Right hindlimb (tissue), 1 donor: ENCODE data around the gene STAC2.
A peak's percentile ranks its signal among the peaks of the same experiment; 100 is the strongest.
"Not testable (repeated sequence)": the region's sequence is repeated elsewhere in the genome, so short reads cannot be mapped to it uniquely, and the experiment has no call there.

Experiments used
- DNase-seq: peaks from one replicate; pipeline ENCODE4 v3.0.0-alpha.2; 2018

The STAC2 gene

DNA sequence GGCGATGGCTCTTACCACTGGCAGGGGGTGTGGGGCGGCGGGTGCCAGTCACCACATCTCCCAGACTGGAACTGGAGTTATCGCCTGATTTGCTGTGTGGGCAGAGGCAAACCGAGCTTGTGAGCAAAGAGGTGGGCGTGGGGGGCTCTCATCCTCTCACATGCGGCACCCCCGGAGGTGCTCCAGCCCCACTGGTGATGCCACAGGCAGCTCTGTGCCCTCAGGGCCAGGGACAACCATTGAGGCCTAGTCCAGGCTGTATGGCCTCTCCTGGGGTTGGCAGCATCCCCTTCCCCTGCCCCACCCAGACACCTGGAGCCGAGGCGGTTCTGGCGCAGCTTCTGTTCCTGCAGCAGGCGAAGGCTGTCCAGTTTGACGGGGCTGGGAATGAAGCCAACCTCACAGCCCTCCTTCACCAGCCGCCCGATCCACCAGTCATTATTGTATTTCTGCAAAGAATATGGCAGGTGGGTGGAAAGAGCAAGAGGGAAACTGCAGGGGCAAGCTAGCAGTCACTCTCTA, 39.2 kb downstream of the STAC2 start:
- DNase-seq: no peak

DNA sequence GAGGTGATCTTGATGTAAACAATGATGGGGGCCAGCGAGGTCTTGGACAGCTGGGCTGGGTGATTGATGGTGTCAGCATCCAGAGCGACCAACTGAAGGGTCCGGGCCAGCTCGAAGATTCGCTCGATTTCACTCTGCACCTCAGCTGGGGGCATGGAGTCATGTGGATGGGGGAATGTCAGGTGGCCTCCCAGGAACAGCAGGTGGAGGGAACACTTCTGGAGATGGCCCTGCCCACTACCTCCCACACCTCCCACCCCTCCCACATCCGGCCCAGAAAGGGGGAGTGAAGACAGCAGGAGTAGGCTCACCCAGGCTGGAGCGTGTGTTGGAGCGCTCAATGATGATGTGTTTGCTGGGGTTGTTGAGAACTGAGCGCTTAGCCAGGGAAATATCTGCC, 42.0 kb downstream of the STAC2 start:
- DNase-seq: no peak

DNA sequence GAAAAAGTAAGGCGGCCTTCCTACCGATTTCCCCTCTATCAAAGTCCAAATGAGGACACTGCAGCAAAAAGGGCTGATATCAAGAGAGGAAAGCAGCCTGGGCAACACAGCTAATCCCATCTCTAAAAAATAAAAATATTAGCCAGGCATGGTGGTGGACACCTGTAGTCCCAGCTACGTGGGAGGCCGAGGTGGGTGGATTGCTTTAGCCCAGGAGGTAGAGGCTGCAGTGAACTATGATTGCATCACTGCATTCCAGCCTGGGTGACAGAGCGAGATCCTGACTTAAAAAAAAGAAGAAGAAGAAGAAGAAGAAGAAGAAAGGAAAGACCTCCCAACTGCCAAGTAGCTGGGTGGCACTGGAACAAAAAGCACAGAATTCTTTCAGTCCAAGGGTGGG, 42.7 kb downstream of the STAC2 start:
- no peak for DNase-seq

DNA sequence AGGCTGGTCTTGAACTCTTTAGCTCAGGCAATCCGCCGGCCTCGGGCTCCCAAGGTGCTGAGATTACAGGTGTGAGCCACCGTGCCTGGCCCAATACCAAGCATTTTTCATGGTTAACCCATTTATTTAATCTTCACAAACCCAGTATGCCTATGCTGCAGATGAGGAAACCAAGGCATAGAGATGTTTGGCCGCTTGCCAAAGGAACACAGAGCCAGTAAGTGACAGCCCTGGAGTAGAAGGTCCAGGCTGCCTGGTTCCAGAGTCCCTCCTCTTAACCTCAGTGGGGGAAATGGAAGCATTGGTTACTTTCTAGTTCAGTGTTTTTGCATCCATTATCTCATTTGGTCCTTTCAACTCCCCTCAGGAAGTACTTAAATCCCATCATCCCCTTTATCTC, 44.4 kb downstream of the STAC2 start:
- DNase-seq: no peak

DNA sequence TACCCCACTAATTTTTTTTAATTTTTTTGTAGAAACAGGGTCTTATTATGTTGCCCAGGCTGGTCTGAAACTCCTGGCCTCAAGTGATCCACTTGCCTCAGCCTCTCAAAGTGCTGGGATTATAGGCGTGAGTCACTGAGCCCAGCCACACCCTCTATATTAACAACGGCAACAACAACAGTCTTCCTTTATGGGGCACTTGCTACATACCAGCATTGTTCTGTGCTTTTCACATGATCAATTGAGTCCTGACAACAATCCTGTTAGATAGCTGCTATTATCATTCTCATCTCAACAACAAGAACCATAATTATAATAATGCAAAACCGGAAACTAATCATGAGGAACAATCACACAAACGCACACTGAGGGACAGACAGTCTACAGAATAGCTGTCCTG, 47.2 kb downstream of the STAC2 start:
- no peak for DNase-seq

DNA sequence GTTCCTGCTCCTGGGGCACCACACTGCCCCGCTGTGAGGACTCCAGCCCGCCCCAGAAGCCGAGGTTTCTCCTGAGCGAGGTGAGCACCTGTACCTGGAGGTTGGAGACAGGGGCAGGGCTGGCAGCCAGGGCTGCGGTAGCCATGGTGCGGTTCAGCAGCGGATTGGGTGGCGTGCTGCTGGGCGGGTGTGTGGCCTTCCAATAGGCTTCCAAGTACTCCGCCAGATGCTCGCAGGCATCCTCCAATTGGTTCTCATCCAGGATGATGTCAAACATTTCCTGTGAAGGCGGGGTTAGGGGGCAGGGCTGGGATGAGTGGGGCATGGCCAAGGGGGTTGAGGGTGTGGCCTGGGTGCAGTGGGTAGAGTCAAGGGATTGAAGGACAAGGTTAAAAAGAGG, 48.5 kb downstream of the STAC2 start:
- DNase-seq: no peak

DNA sequence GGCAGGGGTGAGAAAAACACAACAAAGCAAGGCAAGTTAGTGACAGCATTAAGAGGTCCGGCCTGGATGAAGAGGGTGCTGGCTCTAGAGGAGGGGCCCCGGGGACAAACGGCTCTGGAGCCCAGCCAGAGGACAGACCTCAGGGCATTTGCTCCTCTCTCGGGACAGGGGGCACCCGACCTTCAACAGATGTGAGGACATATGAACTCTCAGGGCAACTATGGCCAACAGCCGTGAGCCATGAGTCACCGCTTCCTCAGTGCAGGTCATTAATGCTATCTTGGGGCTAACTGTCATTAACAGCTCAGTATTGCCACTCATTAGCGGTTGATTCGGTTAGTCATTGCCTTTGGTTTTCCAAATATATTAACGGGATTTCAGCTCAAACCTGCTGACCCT, 50.1 kb downstream of the STAC2 start:
- DNase-seq: no peak

DNA sequence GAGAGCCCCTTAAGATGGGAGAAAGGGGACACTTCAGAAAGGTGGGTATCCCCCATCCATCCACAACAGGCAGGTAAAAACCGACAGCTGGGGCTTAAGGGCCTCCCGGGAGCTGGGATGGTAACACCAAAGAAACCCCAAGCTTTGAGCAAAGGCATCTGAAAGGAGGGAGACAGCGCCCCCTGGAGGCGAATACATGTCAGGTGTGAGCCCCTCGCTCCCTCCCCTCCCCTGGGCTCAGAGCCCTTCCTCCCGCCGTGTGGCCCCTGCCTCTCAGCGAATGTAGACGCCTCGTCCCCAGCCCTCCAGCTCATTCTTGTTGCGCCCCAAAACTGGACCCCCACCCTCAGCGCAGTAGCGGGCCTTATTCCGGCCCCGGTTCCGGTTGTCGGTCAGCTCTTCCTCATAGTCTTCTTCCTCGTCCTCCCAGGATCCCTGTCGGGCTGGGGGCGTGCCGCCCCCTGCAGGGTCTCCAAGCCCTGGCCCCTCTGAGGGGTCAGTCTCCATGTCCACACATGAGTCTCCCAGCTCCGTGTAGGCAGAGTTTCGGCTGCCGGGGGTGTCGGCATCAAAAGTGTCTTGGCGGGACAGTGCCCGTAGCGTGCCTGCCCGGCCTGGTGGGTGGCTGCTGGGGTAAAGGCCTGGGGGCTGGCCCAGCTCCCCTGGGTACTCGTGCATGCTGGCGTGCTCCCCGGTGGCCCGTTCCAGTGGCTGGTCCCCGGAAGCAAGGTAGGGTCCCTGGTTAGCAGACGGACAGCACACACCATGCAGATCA, 50.6 kb downstream of the STAC2 start:
- DNase-seq: peak; percentile 77

DNA sequence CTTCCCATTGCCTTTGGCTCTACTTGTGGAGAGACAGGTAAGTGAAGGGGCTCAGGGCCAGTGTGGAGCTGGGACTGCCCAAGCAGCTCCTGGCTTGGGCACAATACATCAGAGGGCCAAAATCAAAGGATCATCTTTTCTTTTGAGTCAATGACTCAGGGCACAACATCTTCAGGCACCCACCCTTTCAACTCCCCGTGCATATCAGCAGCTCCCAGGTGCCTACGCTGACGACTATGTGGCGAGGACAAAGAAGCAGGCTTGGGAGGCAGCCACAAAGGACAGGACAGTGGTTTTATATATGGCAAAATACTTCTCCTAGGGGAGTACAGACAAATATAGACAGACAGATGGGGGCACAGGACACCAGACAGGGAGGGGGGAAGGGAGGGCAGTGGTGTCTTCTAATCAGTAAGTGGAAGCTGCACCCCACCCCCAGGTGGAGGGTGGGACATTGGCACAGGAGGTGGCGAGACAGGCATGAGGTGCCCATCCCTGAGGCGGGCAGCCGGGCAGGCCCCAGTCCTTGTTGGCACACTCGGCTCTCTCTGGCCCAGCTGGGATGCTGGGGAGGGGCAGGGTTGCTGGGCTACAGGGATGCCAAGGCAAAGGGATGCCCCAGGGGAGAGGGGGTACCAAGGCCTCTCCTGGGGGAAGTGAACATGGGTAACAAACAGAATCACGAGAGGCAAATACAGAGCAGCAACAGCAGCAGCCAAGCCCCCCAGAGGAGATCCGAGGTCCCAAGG, 52.0 kb downstream of the STAC2 start:
- DNase-seq: no peak

DNA sequence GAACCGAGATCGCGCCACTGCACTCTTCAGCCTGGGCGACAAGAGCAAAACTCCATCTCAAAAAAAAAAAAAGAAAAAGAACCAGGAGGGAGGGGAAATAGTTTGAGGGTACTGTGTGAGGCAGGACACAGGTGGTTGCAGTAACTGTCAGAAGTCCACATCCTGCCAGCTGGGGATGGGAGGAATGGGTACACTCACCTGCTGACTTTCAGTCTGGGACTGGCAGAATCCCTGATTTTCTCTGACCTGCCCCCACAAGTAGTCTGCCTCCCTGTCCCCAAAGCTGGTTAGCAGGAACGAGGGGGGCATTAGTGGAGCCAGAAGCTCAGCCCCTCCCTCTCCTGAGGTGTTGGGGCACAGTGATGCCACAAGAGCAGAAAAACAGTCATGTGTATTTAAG, 52.7 kb downstream of the STAC2 start:
- DNase-seq: no peak

DNA sequence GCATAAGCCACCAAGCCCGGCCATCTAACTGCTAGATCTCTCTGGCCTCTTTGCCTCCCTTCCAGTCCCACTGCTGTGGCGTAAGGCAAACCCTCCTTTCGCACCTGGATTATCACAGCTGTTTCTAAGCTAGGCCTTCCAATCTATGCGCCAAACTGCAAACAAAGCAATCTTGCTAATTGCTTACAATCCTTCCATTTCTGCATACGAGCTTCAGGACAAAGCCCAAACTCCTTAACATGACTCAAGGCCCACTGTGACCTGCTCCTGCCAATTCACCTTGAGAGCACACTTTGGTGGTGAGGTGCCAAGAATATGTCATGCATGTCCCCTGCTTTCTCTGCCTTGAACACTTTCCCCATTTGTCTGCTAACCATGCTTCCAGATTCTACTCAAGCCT, 53.8 kb downstream of the STAC2 start:
- DNase-seq: no peak

DNA sequence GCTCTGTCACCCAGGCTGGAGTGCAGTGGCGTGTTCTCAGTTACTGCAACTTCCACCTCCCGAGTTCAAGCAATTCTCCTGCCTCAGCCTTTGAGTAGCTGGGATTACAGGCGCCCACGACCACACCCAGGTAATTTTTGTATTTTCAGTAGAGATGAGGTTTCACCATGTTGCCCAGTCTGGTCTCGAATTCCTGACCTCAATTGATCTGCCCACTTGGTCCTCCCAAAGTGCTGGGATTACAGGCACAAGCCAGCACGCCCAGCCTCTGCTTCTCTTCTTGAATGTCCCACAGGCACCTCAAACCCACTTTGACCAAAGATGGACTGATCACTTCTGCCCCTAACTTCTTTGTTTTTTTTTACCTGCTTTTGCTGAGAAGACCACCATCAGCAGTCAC, 55.2 kb downstream of the STAC2 start:
- DNase-seq: no peak

DNA sequence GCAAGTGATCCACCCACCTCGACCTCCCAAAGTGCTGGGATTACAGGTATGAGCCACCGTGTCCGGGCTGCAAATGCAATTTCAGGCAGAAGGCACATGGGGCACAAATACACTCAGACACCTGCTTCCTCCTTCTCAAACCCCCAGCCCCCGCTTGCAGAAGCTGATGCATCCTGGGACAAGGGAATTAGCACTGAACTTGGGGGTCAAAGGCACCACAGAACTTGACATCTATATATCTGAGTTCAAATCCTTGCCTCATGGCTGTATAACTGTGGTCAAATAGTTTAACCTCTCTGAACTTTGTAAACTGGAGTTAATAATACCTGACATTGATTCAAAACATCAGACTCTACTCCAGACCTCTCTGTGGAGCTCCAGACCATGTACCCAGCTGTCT, 55.6 kb downstream of the STAC2 start:
- no peak for DNase-seq

DNA sequence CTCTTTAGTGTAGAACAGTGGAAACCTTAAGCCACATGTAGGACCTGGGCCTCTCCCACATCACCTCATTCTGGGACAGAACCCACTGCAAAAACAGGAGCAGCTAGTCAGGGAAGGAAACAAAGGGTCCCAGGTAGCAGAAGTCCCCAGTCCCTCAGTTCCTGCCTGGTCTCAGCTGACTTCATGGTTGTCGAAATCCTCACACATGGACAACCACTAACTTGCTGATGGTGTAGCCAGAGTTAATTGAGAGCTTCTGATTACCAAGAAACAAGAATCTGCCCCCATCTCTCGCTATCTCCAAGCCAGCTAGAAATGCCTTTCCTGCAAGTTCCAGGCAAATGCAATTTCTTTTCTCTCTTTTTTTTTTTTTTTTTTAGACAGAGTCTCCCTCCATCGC, 56.2 kb downstream of the STAC2 start:
- DNase-seq: no peak

DNA sequence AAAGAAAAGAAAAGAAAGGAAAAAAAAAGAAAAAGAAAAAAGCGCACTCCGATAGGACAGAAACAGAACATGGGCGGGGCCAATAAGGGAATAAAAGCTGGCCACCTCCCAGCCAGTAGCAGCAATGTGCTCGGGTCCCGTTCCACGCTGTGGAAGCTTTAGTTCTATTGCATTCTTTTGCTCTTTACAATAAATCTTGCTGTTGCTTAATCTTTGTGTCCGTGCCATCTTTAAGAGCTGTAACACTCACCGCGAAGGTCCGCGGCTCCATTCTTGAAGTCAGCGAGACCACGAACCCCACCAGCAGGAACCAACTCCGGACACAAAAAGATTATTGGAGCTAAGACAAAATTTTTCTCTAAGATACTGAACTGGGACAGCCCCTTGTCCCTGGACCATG, 56.6 kb downstream of the STAC2 start:
- no peak for DNase-seq

DNA sequence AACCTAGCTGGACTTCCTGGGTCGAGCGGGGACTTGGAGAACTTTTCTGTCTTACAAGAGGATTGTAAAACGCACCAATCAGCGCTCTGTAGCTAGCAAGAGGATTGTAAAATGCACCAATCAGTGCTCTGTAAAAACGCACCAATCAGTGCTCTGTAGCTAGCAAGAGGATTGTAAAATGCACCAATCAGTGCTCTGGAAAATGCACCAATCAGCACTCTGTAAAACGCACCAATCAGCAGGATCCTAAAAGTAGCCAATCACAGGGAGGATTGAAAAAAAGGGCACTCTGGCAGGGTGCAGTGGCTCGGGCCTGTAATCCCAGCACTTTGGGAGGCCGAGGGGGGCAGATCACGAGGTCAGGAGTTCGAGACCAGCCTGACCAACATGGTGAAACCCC, 57.2 kb downstream of the STAC2 start:
- DNase-seq: not testable (repeated sequence)

DNA sequence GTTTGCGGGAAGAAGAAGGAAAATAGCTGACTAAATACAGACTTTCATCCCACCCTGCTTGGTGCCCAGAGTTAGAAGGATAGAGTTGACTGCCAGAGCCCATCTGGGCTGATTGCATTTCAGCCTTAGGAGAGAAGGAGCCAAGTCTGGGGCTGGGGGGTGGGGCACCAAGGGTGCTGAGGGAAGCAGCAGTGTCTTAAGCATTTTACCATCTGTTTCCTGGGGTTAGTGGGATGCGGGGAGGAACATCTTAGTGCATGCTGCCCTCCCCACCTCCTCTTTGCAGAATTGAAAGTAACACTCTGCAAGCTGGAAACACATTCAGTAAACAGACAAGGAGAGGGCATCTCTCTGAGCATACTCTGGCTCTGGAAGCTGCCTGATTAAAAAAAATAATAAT, 58.3 kb downstream of the STAC2 start:
- DNase-seq: peak; percentile 66

DNA sequence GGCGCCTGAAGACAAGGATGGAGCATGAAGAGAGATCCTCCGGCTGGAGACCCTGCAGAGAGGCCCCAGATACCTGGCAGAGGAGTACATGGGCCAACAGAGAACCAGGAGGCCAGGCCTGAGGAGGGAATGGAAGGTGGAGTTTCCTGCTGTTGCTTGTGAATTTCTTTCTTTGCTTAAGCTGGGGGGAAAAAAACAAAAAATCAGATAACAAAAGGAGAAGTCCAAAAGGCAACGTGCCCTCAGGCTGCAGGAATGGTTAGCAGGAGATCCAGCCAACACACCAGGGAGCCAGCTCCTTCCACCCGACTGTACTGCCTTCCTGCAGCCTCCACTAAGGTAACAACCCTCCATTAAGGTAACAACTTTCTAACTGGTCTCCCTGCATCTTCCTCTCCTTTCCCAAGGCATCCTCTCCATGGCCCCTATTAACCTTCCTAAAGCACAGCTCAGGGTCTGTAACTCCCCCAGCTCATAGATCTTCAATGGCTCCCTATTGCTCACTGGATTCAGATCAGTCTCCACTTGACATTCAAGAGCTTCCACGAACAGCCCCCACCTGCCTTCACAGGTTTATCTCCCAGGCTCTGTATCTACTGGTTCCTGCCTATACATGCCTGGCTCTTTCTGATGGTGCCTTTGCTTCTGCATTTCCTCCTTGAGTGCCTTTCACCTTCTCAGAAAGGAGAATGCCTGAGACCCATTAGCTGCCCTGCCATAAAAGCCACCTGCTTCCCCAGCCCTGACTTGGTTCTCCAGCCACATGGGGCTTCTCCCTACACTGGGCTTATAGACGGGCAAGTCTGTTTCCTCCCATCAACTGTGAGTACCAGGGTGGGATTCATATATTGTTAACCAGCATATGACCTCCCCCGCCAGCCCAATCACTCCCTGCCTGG, 59.1 kb downstream of the STAC2 start:
- DNase-seq: no peak

DNA sequence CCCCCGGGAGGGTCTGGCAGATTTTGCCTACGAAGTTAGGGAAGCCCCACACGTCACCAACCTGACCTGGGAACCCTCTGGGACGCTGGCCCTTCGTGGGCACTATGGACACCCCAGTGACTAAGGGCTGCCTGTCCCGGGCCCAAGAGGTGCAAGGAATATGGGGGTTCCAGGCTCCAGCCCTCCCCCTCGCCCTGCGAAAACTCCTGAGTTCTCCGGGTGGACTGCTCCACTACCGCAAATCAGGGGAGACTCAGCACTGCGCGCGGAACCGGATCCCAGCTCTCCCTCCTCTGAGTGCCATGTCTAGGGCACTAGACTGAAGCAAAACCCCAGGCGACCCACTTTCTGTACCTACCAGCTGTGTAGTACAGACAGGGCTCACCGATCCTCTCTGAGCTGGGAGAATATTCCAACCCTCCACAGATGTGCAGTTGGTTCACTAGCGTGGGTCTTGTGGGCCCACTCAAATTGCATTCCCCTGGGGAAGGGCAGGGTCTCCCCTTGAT, 59.9 kb downstream of the STAC2 start, which contains the start of gene ARL5C:
Gene ARL5C, minus strand, starts transcription at position 321 of the 509 bp plus-strand sequence. CDS start 401 bp downstream, outside the sequence.
- no peak for DNase-seq

DNA sequence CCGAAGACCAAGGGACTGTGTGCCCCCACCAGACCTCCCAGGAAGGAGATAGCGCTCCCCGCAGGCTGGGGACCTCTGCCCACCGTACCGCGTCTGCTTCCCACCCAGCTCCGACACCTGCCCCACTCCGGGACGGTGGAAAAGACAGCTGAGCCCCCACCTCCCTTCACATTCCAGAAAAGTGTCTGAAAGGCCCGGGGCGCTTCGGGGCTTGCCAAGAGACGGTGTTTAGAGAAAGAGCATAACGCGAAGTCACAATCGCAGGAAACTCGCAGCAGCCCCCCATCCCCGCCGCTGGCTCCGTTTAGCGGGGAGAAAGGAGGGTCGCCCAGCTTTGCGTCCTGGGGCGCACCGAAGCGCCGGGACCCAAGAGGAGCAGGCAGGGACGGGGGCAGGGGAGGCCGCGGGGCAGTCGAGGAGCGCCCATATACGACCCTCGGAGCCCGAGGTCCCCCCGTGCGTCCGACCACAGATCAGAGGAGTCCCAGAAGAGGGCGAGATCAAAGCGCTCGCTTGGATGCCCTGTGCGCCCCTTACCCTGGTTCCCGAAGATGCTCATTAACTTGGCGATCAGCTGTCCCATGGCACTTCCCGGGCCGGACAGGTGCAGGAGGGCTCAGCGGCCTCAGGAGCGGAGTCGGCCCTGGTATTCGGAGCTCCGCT, 60.4 kb downstream of the STAC2 start:
- no peak for DNase-seq

DNA sequence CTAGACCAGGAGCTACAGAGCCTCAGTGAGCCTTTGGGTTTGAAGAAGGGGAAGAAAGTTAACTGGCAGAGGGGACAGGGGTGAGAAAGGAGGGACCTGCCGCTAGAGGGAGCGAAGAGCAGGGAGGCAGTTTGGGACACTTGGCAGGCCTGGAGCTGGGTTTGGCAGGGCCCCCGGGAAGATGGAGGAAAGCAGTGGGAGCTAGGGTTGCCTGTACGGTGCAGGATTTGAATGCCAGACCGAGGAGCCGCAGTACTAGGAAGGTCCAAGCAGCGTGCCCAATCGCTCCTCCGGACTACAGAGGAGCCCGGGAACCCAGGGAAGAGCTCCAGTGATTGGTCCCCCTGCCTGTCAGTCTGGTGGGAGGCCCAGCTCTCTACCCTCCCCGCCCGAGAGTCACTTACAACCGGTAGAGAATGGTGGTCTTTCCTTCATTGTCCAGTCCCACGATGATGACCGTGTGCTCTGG, 61.0 kb downstream of the STAC2 start:
- peak; percentile 93 for DNase-seq

DNA sequence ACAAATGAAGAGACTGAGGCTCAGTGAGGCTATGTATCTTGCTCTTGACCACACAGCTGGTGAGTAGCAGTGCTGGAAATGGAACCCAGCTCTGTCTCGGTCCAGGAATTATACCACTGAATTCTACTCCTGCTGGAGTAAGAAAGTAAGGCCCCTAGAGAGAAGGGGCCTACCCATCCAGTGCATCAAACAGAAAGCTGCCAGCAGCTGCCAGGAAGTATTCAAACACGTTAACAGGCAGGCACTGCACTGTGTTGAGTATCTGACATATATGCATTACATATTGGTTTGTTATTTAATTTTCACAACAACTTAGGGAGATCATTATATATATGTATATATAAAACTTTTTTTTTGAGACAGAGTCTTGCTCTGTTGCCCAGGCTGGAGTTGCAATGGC, 63.8 kb downstream of the STAC2 start:
- DNase-seq: no peak
